Measurements from ENCODE around the gene PARK7.
A peak's percentile ranks its signal among the peaks of the same experiment; 100 is the strongest.

The PARK7 gene

DNA sequence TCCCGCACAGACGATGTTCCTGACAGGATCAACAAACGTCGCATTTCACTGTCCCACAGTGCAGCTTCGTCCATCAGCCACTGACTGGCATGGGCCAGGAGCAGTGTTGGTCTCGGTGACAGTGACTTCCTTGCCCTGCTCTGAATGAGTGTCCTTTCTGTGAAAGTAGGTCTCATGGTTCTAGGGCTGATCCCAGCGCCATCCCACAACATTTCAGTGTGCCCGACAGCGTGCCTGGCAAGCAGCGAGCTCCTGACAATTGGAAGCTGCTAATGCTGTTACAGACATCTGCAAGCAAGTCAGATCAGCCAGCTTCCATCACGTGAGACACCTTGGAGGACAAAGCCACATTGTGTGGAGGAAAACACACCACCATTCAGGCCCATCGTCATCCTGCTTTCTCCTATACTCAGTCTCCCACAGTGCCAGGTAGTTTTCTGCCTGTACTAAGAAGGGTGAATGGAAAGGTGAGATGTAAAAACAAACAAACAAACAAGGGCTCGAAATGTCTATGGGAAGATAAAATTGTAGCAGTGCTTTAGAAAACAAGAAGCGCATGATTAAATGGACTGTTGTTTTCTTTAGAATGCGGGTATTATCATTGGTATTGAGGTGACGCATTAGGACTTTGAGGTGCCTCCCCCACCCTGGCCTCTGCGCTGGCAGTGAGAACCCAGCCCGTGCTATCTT is 42.7 kb downstream of the PARK7 start:
- Histone ChIP-seq H3K27me3 (ENCODE audit: insufficient read depth, low read depth, severe bottlenecking) (no peaks in the 10 kb centered on the region), H3K9me3 (ENCODE audit: severe bottlenecking) (no peaks in the 10 kb centered on the region), H3K36me3 (peaks cover 4% of the 10 kb centered on the region; the same call in 1 of the 2 replicates), H3K4me3 (ENCODE audit: low read depth, low read length) (no peak overlapping the region), H3K27ac (no peak overlapping the region)
- no peak for DNase-seq
- TF ChIP-seq, protein P1, sequence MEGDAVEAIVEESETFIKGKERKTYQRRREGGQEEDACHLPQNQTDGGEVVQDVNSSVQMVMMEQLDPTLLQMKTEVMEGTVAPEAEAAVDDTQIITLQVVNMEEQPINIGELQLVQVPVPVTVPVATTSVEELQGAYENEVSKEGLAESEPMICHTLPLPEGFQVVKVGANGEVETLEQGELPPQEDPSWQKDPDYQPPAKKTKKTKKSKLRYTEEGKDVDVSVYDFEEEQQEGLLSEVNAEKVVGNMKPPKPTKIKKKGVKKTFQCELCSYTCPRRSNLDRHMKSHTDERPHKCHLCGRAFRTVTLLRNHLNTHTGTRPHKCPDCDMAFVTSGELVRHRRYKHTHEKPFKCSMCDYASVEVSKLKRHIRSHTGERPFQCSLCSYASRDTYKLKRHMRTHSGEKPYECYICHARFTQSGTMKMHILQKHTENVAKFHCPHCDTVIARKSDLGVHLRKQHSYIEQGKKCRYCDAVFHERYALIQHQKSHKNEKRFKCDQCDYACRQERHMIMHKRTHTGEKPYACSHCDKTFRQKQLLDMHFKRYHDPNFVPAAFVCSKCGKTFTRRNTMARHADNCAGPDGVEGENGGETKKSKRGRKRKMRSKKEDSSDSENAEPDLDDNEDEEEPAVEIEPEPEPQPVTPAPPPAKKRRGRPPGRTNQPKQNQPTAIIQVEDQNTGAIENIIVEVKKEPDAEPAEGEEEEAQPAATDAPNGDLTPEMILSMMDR (IDR thresholded peaks at IDR 0.05; ENCODE audit: low read depth, low read length) = no peak

DNA sequence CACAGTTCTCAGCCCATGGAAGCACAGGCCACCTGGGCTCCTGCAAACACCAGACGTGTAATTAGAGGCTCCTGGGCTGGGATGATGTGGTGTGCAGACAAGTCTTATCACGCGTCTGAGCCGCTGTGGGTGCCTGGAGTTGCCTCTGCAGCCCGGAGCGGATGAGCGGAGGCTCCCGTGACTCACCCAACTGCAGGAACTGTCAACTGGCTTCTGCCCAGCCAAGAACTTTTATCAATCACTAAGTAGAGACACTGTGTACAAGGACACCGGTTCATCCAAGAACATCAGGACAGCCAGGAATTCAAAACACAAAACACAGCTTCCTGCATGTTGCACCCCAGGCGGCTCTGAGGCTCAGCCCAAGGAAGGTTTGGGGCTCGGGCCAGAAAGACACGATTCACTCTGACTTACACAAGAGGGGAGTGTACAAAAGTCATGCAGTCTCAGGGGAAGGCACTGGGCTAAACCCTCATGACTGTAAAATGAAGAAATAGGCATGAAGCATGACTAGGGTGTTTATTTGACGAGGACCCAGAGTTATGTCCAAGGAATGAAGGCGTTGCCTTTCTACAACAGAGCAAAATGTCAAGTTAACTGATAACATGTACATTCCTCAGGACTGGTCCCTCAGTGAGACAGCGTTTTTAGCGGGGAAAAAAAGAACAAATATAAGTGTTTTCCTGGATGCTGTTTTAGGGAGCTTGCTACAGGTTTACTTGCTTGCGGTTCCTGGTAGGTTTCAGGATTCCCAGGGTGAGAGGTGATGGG is 43.5 kb downstream of the PARK7 start:
- H3K27ac ChIP-seq = no peak overlapping the region
- TF ChIP-seq, protein P1 (IDR thresholded peaks at IDR 0.05; ENCODE audit: low read depth, low read length) = no peak
- no peaks in the 10 kb centered on the region for H3K9me3 ChIP-seq (ENCODE audit: severe bottlenecking)
- H3K4me3 ChIP-seq (ENCODE audit: low read depth, low read length) = no peak overlapping the region
- peaks cover 4% of the 10 kb centered on the region; the same call in 1 of the 2 replicates for H3K36me3 ChIP-seq
- H3K27me3 ChIP-seq (ENCODE audit: insufficient read depth, low read depth, severe bottlenecking) = no peaks in the 10 kb centered on the region
- peak; percentile 45 for DNase-seq

GRCh38 chr1:8006037-8006963 is 44.8 kb downstream of the PARK7 start:
- H3K36me3 ChIP-seq = peaks cover 8% of the 10 kb centered on the region; the same call in 1 of the 2 replicates
- H3K27me3 ChIP-seq (ENCODE audit: insufficient read depth, low read depth, severe bottlenecking) = no peaks in the 10 kb centered on the region
- H3K27ac ChIP-seq = no peak overlapping the region
- H3K9me3 ChIP-seq (ENCODE audit: severe bottlenecking) = no peaks in the 10 kb centered on the region
- DNase-seq = no peak
- TF ChIP-seq, protein P1 (IDR thresholded peaks at IDR 0.05; ENCODE audit: low read depth, low read length) = no peak
- no peak overlapping the region for H3K4me3 ChIP-seq (ENCODE audit: low read depth, low read length)

- Histone ChIP-seq H3K36me3 (peaks cover 21% of the 10 kb centered on the region), H3K4me3 (ENCODE audit: low read depth, low read length) (no peak overlapping the region), H3K27me3 (ENCODE audit: insufficient read depth, low read depth, severe bottlenecking) (no peaks in the 10 kb centered on the region), H3K9me3 (ENCODE audit: severe bottlenecking) (no peaks in the 10 kb centered on the region), H3K27ac (no peak overlapping the region)
- TF ChIP-seq, protein P1 (IDR thresholded peaks at IDR 0.05; ENCODE audit: low read depth, low read length) = no peak
- no peak for DNase-seq
These were observed 47.8 kb downstream of the PARK7 start for GRCh38 chr1:8009043-8010002.
